Mesodermal cell (in vitro differentiated cells): ENCODE measurements around the gene ATP8B1.
"Not testable (repeated sequence)": the region's sequence is repeated elsewhere in the genome, so short reads cannot be mapped to it uniquely, and the experiment has no call there.

ENCODE experiments used
- H3K27ac ChIP-seq: 2 replicates; pipeline ENCODE4 v1.7.0; 2013; ENCODE audit warnings: mild to moderate bottlenecking, low read depth, low read length, moderate library complexity; ENCODE audit not compliant: severe bottlenecking
- H3K36me3 ChIP-seq: 2 replicates; pipeline ENCODE4 v1.7.1; 2013; ENCODE audit warnings: mild to moderate bottlenecking, low read length, moderate library complexity; ENCODE audit not compliant: control insufficient read depth, insufficient read depth
- H3K4me1 ChIP-seq: one replicate; pipeline ENCODE4 v1.7.1; 2013; ENCODE audit warnings: mild to moderate bottlenecking, low read length; ENCODE audit not compliant: insufficient read depth, control insufficient read depth, poor library complexity, severe bottlenecking
- H3K4me3 ChIP-seq: 2 replicates; pipeline ENCODE4 v1.7.0; 2013; ENCODE audit warnings: low read length, control low read depth, mild to moderate bottlenecking; ENCODE audit not compliant: insufficient read depth, poor library complexity, severe bottlenecking; ENCODE audit errors: extremely low read depth
- H3K9me3 ChIP-seq: 2 replicates; pipeline ENCODE4 v1.7.1; 2013; ENCODE audit warnings: mild to moderate bottlenecking, low read length, moderate library complexity; ENCODE audit not compliant: control insufficient read depth
- WGBS, 2 experiments: methylation state at CpG; one replicate each; pipeline ENCODE4 v1.1.5; 2013; ENCODE audit warnings: missing lambda C conversion rate in 2 of 2; ENCODE audit not compliant: insufficient coverage in 2 of 2; 5-methylcytosine and 5-hydroxymethylcytosine counted together

Gene ATP8B1

GRCh38 chr18:57727952-57728807, 74.9 kb downstream of the ATP8B1 start:
- Histone ChIP-seq H3K27ac (peak overlapping the region; percentile 66), H3K9me3 (no peaks in the 10 kb centered on the region), H3K4me3 (no peak overlapping the region), H3K4me1 (peaks cover 8% of the 10 kb centered on the region), H3K36me3 (no peaks in the 10 kb centered on the region)
- WGBS, 2 experiments = 81 to 100% methylated on average over 1 to 4 of the region's 6 CpGs

- not testable (repeated sequence) for H3K36me3 ChIP-seq, H3K4me3 ChIP-seq, H3K4me1 ChIP-seq, H3K9me3 ChIP-seq, H3K27ac ChIP-seq
- WGBS, 2 experiments = 90 to 92% methylated on average over 3 to 6 of the region's 31 CpGs
Observed at GRCh38 chr18:57719211-57719935, 83.7 kb downstream of the ATP8B1 start.

GRCh38 chr18:57716549-57716948, 86.6 kb downstream of the ATP8B1 start:
- H3K27ac ChIP-seq = no peak overlapping the region
- WGBS, 2 experiments = no CpG with 5 or more reads among the region's 3 CpGs
- H3K9me3 ChIP-seq = no peaks in the 10 kb centered on the region
- H3K4me1 ChIP-seq = no peaks in the 10 kb centered on the region
- H3K36me3 ChIP-seq = no peaks in the 10 kb centered on the region
- H3K4me3 ChIP-seq = no peak overlapping the region

- Histone ChIP-seq H3K4me3 (no peak overlapping the region), H3K36me3 (no peaks in the 10 kb centered on the region), H3K4me1 (no peaks in the 10 kb centered on the region), H3K27ac (no peak overlapping the region), H3K9me3 (no peaks in the 10 kb centered on the region)
- WGBS, 2 experiments = no CpG with 5 or more reads among the region's 1 CpG
Observed at GRCh38 chr18:57715671-57716070, 87.4 kb downstream of the ATP8B1 start.

GRCh38 chr18:57715073-57715472, 88.0 kb downstream of the ATP8B1 start:
- 94 to 100% methylated on average over 2 of the region's 2 CpGs for WGBS, 2 experiments
- H3K4me1 ChIP-seq = no peaks in the 10 kb centered on the region
- no peaks in the 10 kb centered on the region for H3K9me3 ChIP-seq
- H3K27ac ChIP-seq = no peak overlapping the region
- no peak overlapping the region for H3K4me3 ChIP-seq
- H3K36me3 ChIP-seq = no peaks in the 10 kb centered on the region

- H3K4me3 ChIP-seq = no peak overlapping the region
- no peaks in the 10 kb centered on the region for H3K4me1 ChIP-seq
- WGBS, 2 experiments = 80 to 100% methylated on average over 2 of the region's 4 CpGs
- H3K27ac ChIP-seq = no peak overlapping the region
- no peaks in the 10 kb centered on the region for H3K9me3 ChIP-seq
- H3K36me3 ChIP-seq = no peaks in the 10 kb centered on the region
Observed at GRCh38 chr18:57710226-57710625, 92.9 kb downstream of the ATP8B1 start.

- no peak overlapping the region for H3K4me3 ChIP-seq
- no peak overlapping the region for H3K27ac ChIP-seq
- H3K36me3 ChIP-seq = no peaks in the 10 kb centered on the region
- WGBS, 2 experiments = 100% methylated on average over 1 of the region's 1 CpG; no CpG with 5 or more reads in 1 of the 2 experiments
- H3K4me1 ChIP-seq = no peaks in the 10 kb centered on the region
- no peaks in the 10 kb centered on the region for H3K9me3 ChIP-seq
Observed at GRCh38 chr18:57709335-57709734, 93.8 kb downstream of the ATP8B1 start.

- Histone ChIP-seq H3K4me3 (no peak overlapping the region), H3K36me3 (no peaks in the 10 kb centered on the region), H3K9me3 (no peaks in the 10 kb centered on the region), H3K27ac (no peak overlapping the region), H3K4me1 (no peaks in the 10 kb centered on the region)
- 100% methylated on average over 1 of the region's 3 CpGs; no CpG with 5 or more reads in 1 of the 2 experiments for WGBS, 2 experiments
Observed at GRCh38 chr18:57708288-57708687, 94.8 kb downstream of the ATP8B1 start.

- Histone ChIP-seq H3K9me3 (no peaks in the 10 kb centered on the region), H3K4me3 (no peak overlapping the region), H3K4me1 (no peaks in the 10 kb centered on the region), H3K36me3 (no peaks in the 10 kb centered on the region), H3K27ac (no peak overlapping the region)
- WGBS, 2 experiments = 97 to 100% methylated on average over 3 of the region's 8 CpGs
Observed at GRCh38 chr18:57705832-57706595, 97.1 kb downstream of the ATP8B1 start.

- H3K27ac ChIP-seq = no peak overlapping the region
- WGBS, 2 experiments = 100% methylated on average over 1 of the region's 1 CpG; no CpG with 5 or more reads in 1 of the 2 experiments
Observed at GRCh38 chr18:57705011-57705410, 98.1 kb downstream of the ATP8B1 start.

More at GRCh38 chr18:57705011-57705410, 98.1 kb downstream of the ATP8B1 start:
- no peaks in the 10 kb centered on the region for H3K4me1 ChIP-seq
- no peak overlapping the region for H3K4me3 ChIP-seq
- no peaks in the 10 kb centered on the region for H3K36me3 ChIP-seq
- no peaks in the 10 kb centered on the region for H3K9me3 ChIP-seq
